Stimulated activated CD4-positive, alpha-beta T cell treated with anti-CD3 and anti-CD28 coated beads, TNF-alpha, amount 100 ng/mL, for 24 hours (primary cell): ENCODE results near the gene CCL27.

Experiments used
- DNase-seq, 3 experiments: peaks; one replicate each; pipeline ENCODE4 v3.0.0-alpha.2; 2020; ENCODE audit warnings: low read depth in 3 of 3

CCL27 gene

DNA sequence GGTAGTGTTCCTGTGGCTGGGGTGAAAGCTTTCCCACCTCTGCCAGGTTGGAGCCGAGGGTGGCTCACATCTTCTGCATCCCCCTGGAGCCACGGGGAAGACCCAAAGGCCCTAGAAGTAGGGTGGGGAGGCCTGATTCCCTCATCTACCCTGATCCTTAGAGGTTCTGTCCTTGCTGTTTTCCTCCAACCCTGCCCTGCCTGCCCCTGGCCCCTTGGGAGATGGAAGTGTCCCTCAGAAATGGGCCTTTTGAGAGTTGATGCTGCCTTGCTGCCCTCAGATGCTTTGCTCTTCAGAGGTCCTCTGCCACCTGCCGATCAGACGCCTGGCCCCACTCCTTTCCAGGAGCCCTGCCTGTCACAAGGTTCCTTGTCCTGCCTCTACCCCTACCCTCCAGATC, 22.4 kb upstream of the CCL27 start:
- no peak for DNase-seq

DNA sequence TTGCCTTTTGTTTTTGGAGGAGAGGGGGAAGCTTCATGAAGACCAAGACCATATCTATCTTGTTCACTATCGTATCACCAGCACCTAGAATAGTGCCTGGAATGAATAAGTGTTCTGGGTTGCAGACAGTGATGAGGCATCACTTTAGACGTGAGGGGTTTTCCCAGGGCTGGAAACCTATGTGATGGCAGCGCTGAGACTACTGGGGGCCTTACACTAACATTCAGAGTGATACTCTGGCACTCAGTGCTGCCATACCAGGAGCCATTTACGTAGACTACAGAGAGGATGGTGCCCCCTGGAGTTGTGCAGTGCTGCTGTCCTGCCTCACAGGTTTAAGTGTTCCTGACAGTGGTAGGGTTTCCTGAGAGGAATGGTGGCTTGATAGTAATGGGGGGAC, 21.7 kb upstream of the CCL27 start:
- peak in 1 of 3 experiments; percentile 37 for DNase-seq

DNA sequence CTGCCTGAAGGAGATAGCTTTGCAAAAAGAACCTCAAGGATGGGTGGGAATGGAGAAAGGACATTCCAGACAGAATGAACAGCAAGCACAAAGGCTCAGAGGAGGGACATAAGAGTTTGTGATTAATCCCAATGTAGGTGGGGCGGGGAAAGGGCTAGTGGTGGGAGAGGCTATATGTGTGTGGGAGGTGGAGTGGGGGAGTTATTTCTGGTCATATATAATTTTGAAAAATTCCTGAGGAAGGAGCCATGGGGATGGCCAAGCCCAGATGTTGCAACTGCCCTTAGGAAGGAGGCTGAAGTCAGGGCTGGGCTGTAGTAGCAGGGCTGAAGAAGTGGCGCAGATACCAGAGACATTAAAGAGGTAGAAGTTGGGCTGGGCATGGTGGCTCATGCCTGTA, 13.4 kb upstream of the CCL27 start:
- DNase-seq = no peak

DNA sequence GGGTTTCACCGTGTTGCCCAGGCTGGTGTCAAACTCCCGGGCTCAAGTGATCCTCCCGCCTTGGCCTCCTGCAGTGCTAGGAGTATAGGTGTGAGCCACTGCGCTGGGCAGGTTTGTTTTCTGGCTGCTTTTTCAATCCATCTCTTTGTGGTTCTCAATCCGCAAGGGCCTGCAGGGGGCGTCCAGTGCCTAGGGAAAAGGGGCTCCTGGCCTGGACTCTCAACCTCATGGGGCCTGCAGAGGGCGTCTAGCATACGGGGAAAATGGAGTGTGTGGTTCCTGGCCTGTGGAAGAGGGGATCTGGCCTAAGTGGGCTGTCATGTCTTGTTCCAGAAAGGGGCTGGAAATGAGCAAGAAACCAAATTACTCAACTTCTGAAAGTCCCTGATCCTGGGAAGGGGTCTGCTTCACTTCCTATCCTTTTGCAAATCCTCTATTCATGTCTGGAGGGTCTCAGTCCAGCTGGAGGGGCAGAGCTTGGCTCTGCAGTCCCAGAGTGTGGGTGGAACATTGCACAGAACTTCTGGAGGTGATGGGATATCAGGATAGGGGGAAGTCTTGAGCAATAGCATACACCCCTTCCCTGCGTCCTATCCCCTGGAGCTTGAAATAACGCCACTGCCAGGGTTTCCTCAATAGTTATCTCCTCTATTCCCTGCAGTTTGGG, 12.7 kb upstream of the CCL27 start:
- DNase-seq = peak; percentile 19 to 70 (median 37)

DNA sequence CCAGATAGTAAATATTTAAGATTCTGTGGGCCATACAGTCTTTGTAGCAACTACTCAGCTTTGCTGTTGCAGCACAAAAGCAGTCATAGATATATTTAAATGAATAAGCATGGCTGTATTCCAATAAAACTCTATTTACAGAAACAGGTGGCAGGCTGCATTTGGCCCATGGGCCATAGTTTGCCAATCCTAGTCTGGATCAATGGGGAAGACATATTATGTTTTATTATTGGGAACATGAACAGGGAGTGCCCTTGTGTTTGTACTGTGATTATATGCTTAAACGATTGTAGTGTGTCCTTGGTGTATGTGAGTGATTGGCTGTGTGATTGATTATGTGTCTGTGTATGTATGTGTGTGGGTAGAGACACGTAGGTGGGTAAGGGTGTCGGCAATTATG, 12.0 kb upstream of the CCL27 start:
- no peak for DNase-seq

DNA sequence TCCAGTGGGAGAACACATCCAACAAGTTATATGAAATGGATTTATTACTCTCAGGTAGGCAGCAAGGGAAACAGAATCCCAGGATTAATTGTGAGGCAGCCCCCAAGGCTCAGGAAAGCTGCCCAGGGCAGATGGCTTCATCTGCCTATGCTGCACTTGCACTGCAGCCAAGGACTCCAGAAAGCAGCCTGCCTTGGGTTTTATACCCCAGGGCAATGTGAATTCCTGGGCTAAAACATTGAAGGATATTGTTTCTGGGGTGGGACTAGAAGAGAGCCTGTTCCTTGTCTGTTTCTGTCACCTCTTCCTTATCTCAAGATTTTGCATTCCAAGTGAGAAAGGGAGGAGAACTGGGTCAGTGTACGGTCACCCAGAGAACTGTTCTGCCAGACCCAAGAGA, 8.8 kb upstream of the CCL27 start:
- no peak for DNase-seq

DNA sequence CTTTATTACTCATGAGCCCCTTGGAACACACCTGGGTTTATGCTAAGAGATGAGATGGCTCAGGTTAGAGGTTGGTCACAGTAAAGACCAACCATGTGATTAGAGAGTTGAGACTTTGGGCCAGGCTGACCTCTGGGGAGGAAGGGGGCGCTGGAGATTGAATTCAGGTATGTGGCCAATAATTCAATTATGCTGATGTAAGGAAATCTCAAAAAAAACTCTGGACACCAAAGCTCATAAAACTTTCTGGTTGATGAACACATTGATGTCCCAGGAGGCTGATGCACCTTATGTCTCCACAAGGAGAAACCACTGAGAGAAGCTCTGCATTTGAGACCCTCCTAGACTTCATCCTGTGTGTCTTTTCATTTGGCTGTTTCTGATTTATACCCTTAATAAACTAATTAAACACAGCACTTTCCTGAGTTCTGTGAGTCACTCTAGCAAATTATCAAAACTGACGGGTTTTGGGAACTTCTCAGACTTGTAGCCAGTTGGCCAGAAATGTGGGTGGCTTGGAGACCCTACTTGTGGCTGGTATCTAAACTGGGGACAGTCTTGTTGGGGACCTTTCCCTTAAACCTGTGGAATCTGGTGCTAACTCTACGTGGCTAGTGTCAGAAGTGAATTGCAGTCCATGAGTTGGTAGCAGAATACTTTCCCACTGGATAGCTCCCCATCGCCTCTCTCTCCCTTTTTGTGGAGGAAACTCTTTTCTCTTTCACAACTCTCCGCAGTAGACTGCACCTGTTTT, 7.5 kb upstream of the CCL27 start:
- no peak for DNase-seq

DNA sequence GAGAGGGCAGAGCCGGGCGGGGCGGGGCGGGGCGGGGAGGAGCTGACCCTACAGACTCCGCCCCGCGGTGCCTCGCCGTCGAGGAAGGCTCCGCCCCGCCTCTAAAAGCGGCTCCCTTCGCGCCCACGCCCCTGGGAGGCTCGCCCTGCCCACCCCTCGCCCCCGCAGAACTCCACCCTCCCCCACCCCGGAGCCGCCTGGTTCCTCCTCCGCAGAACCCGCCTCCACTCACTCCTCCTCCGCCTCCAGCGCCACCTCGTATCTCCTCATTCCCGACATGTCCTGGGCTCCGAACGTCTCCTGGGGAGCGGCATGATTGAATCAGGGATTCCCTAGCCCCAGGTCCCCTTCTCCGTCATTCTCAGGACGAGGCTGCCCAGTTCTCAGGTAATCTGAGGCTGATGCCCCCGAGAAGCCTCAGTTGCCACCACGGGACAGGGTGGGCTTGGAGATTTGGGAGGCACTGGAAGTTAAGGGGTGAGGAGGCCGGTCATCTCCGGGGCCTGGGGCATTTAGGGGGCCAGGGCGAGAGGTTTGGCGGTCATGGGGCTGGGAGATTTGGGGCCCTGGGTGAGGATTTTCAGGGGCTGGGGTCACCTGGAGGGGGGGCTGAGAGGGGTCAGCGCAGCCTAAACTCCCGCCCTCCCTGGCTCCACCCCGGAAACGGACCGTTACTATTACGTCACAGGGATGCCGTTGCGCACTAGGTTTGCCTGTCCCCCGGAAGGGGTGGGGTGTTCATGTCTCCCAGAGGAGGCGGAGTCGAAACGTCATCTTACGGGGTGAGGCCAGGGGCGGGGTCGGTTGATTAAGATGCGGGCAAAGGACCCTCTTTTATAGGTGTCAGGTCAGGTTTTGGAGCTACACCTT, 3.2 kb upstream of the CCL27 start:
- DNase-seq = peak; percentile 62 to 78 (median 64)

DNA sequence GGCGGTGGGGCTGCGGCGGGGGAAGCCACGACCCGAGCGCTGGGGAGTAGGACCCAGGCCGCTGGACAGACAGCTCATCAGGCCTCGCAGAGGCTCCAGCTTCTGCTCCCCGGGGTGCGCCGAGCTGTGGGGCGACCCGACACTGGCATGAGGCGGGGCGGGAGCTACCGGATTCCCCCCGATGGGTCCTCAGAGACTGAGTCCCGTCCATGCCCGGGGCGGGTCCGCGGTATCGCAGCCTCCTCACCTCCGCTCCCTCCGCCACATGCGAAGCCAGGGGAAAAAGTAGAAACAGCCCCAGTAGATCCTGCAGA, 2.6 kb upstream of the CCL27 start:
- no peak for DNase-seq

DNA sequence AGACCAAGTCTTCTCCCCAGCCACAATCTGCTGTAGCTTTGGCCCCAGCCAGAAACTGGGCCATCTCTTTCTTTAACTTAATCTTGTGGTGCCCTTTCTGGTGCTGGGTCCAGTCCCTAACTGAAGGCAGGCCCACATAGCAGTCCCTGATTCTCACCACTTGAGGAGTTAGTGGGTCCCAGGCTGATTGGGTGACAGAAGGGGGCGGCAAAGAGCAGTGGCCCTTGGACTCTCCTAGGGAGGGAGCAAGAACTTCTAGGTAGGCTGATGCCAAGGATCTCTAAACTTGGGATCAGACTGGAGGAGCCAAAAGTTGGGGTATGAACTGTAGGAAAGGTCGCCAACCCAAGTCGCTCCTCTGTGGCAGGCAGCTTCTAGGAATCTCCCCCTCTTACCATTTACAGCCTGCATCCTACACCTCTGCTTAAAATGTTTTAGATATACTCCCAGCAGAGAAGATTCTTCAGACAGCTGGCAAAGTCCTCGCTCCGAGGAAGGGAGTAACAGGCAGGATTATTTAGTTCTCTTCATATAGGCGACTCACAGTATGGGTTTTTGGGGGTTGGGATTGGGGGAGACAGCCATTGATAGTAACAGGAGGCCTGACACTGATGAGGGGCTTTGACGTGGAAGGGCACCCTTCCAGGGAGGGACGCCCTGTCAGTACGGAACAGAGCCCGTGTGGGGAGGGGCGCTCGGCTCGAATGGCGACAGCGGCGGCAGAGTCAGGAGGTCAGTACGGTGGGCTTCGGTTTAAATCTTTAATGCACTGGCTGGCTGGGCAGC, 2.0 kb upstream of the CCL27 start:
- peak in 2 of 3 experiments; percentile 31 to 75 for DNase-seq

DNA sequence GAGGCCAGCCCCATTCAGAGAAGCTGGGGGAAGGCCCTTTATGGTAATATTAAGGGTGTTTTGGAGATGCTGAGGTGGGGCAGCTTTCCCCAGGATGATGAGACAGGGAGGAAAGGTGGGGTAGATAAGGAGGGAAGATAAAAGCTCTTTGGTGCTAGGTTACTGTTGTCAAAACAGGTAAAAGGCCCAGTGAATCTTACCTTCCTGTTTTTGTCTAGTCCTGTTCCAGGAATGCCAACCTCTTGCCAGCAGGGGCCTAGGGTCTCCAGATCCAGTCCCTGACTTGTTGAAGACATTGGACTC, 797 bp upstream of the CCL27 start:
- DNase-seq = no peak

DNA sequence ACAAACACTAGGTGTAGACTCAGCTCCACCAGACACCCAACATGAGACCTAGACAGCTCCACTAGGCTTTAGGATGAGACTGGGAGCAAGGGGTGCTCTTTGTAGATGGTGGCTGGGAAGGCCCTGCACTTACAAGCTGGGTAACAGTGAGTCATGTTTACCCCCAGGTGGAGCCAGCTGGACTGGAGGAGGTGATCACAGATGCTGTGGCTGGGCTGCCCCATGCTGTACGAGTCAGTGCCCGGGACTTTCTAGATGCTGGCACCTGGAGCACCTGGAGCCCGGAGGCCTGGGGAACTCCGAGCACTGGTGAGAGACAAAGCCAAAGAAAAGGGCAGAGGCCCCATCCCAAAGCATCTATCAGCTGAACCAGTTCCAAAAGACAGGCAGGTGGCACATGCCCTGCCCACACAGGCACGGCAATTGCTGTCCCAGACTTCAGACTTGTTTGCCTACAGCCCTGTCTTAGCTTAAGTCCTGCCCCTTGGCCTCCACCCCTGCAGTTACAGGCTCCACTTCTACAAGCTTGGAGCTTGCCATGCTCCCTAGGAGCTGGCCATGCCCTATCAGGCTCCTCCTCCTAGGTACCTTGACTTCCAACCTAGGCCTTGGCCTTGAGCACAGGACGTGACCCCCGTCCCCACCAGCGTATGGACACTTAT, 2.7 kb downstream of the CCL27 start:
- DNase-seq = no peak

DNA sequence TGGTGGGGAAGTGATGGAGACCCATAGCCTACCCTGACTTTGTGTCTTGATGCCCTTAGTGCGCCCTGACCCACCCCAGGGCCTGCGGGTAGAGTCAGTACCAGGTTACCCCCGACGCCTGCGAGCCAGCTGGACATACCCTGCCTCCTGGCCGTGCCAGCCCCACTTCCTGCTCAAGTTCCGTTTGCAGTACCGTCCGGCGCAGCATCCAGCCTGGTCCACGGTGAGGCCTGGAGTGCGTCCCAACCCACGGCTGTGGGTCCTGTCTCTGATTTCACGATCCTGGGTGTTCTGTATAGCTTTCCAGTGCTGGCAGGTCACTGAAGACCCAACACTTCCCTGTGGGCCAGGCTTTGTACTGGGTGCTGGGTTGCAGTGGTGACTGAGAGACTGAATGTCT, 4.0 kb downstream of the CCL27 start:
- no peak for DNase-seq

DNA sequence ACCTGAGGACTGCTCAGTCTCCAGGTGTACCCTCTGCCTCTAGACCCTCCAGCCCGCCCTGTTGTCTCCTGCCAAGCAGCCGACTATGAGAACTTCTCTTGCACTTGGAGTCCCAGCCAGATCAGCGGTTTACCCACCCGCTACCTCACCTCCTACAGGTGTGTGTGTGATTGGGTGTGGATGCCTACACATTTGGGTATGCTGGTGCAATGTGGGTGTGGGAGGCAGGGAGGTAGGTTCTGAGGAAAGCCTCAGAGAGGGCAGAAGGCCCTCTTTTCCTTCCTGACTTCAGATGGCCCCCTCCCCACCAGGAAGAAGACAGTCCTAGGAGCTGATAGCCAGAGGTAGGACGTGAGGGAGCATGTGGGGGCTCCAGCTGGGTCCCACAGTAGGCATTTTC, 5.5 kb downstream of the CCL27 start:
- DNase-seq = no peak

DNA sequence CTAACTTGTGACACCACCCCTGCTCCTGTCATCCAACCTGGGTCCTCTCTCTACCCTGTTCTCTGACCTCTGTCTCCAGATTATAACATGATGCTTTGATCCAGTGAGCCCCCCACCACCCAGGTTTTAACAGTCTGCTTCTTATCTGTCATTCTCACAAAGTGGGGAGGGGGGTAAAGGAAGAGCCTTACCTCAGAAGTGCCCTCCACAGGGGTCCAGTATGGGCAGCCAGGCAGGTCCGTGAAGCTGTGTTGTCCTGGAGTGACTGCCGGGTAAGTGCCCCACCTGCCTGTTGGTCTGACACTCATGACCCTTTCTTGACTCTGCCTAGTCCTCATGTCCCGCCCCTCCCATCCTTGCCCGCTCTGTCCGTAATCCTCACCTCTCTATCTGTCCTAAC, 7.1 kb downstream of the CCL27 start:
- no peak for DNase-seq

DNA sequence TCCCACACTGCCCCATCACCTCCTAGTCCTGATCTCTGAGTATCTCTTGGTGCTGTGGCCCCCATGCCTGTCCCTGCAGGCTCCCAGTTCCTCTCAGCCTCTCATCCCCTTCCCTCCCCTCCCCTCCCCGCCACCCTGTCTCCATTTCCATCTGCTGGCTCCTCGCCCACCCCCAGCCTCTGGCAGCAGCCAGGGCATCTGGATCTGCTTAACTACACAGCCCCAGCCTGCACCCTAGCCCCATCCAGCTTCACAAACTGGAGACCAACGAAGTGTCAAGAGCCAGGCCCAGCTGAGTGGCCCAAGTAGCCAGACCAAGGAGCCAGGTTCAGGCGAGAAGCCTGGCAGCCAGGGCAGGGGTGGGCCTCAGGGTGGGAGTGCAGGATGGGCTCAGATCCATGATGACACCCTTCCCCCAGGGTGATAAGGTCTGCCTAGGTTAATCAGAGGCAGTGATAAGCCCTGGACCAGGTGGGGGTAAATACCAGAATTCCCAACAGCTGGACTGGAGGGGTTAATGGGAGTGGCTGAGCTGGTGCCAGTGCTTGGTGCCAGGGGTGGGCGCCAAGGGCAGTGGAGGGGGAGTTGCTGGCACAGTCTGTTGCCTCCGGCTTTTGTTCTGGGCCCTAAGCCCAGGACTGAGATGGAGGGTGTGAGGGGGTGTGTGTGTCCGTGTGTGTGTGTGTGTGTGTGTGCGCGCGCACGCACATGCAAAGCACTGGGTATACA, 8.0 kb downstream of the CCL27 start:
- no peak for DNase-seq

DNA sequence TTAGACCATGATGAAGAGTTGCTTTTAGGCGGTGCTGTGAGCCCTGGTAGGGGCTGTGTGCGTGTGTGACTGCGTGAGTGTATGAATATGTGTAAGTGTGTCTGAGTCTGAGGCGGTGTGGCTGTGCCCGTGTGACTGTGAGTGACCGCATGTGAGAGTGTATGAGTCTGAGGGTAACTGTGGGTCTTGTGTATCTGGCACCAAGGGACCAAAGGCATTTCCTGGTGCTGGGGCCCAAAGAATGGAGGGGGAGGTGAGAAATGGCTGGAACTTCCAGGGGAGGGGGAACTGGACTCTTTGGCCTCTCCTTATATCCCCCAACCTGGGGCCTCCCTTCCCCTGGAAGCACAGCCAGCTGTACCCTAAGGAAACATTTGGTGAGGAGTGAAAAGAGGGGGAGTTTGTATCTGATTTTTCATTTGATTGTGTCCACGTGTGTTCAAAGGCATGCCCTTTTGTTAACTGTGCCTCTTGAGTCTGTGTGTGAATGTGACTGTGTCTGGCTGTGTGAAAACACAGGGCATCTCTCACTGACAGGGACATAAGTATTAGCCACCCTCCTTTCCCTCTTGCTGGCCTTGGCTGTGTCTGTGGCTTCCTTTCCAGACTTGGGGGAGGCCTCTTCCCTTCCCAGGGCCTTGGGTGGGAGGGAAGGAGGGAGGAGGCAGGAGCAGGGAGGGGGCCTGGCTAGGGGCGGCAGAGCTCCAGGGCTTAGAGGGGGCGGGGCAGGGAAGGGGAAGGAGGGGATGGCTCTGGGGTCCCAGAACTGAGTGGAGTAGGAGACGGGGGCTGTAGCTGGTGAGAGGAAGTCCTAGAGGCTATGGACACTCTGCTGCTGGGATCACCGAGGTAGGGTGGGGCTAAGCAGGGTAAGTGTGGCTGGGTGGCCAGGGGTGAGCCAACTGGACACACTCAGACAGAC, 9.0 kb downstream of the CCL27 start:
- DNase-seq = no peak

DNA sequence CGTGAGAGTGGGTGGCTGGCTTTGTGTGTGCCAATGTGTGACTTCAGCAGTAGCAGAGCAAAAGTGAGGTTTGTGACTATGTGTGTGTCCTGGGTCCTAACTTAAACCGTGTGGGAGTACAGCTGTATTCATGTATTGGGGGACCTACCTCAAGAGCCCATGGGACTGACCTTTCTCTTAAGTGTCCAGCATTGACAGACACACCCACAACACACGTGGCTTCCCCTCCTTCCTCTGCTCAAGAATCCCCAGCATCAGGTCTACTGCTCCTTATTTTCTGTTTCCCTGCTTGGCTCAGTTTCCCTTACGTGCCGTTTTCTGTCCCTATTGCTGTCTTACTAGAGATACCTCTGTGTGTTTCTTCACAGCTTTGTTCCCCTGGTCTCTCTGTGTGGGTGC, 9.9 kb downstream of the CCL27 start:
- no peak for DNase-seq

DNA sequence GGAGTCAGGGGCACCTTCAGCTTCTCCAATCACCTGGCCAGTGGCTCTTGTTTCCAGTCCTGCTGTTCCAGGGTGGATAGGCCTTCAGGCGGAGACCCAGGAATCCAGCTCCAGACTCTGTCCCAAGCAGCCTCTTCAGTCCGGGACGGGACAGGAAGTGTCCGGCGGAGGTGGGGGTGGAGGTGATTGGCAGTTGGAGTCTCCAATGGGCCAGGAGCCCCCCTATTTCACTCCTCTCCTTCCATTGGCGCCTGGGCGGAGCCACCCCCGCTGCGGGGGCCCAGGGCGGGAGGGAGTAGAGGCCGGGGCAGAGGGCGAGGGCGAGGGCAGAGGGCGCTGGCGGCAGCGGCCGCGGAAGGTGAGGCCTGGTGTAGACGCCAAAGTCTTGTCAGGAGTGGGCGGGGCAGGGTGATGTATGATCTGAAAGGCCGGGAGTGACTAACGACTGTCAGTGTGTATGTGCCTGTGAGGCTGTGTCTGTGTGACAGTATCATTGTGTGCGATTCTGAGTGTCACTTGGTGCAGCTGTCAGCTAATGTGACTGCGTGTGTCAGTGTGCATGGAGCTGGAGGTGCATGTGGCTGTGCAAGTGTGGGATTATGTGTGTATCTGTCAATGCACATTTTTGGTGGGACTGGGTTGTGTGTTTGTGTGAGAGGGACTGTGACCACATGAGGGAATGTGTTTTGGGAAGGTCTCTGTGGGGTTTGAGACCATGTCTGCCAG, 10.4 kb downstream of the CCL27 start, which contains the start of gene IL11RA:
TSS of gene IL11RA (plus strand) at position 310 of the 726 bp plus-strand sequence. CDS start 3,033 bp downstream, outside the sequence.
- DNase-seq = peak in 1 of 3 experiments; percentile 67
